GM21526 (cell line): ENCODE results near the gene PHF2.

Source experiments
- ATAC-seq: cut with Tn5 transposase; IDR thresholded peaks from one replicate; pipeline ENCODE4 v1.9.1; 2021; ENCODE audit warnings: moderate library complexity; ENCODE audit not compliant: unreplicated experiment, low FRiP score

PHF2 gene

GRCh38 chr9:93675336-93676150 lies 99.2 kb downstream of the PHF2 start:
- ATAC-seq: no peak

GRCh38 chr9:93676310-93677047 lies 100.1 kb downstream of the PHF2 start:
- no peak for ATAC-seq

- ATAC-seq: no peak
Measured at GRCh38 chr9:93677048-93677571, 100.7 kb downstream of the PHF2 start.

- no peak for ATAC-seq
Measured at GRCh38 chr9:93677641-93678136, 101.3 kb downstream of the PHF2 start.

- ATAC-seq: no peak
Measured at GRCh38 chr9:93678199-93679019, 102.0 kb downstream of the PHF2 start.

- no peak for ATAC-seq
Measured at GRCh38 chr9:93679536-93680442, 103.4 kb downstream of the PHF2 start.

- no peak for ATAC-seq
Measured at GRCh38 chr9:93680443-93681268, 104.3 kb downstream of the PHF2 start.

- ATAC-seq: no peak
Measured at GRCh38 chr9:93681269-93682154, 105.1 kb downstream of the PHF2 start.

- no peak for ATAC-seq
Measured at GRCh38 chr9:93682155-93682968, 106.0 kb downstream of the PHF2 start.

- ATAC-seq: no peak
Measured at GRCh38 chr9:93683331-93684134, 107.1 kb downstream of the PHF2 start.

GRCh38 chr9:93684161-93684765 lies 107.9 kb downstream of the PHF2 start:
- ATAC-seq: no peak

- no peak for ATAC-seq
Measured at GRCh38 chr9:93684806-93685543, 108.6 kb downstream of the PHF2 start.

- ATAC-seq: no peak
Measured at GRCh38 chr9:93686127-93686879, 109.9 kb downstream of the PHF2 start.

- ATAC-seq: no peak
Measured at GRCh38 chr9:93686880-93687236, 110.5 kb downstream of the PHF2 start.
